ENCODE data around the gene IL19. TPM values are rescaled to one million over a fixed set of nuclear protein-coding genes. Genes with fewer than 3 reads are reported as not detected.

The IL19 gene
- total and polyA plus RNA-seq, 12 donors, result not detected

- no peak for DNase-seq
- Histone ChIP-seq H3K27me3 (no peaks in the 10 kb centered on the region), H3K9me3 (replicated peaks in 1 of 3) (no peaks in the 10 kb centered on the region), H3K4me3 (no peak overlapping the region), H3K36me3 (replicated peaks in 1 of 2) (no peaks in the 10 kb centered on the region), H3K4me1 (replicated peaks in 1 of 2) (no peaks in the 10 kb centered on the region), H3K27ac (no peak overlapping the region)
- intact Hi-C loops (cut with DNase I), result no loop called here
- no peak for TF ChIP-seq POLR2A (IDR thresholded peaks at IDR 0.05)
- TF ChIP-seq CTCF (IDR thresholded peaks at IDR 0.05), result no peak
- 63 to 80% (median 79%) methylated on average over 4 of the region's 4 CpGs for WGBS, 4 donors
These were observed 58.2 kb downstream of the IL19 start for GRCh38 chr1:206828765-206829164.

GRCh38 chr1:206829282-206829681, 58.7 kb downstream of the IL19 start:
- H3K36me3 ChIP-seq (replicated peaks in 1 of 2), result no peaks in the 10 kb centered on the region
- WGBS, 4 donors, result 65 to 80% (median 74%) methylated on average over 6 of the region's 6 CpGs
- intact Hi-C loops (cut with DNase I), result no loop called here

GRCh38 chr1:206829875-206830274, 59.3 kb downstream of the IL19 start:
- Histone ChIP-seq H3K4me3 (no peak overlapping the region), H3K4me1 (replicated peaks in 1 of 2) (no peaks in the 10 kb centered on the region), H3K27me3 (no peaks in the 10 kb centered on the region), H3K27ac (no peak overlapping the region), H3K9me3 (replicated peaks in 1 of 3) (no peaks in the 10 kb centered on the region), H3K36me3 (replicated peaks in 1 of 2) (no peaks in the 10 kb centered on the region)
- TF ChIP-seq POLR2A (IDR thresholded peaks at IDR 0.05) (no peak), CTCF (IDR thresholded peaks at IDR 0.05) (no peak)
- 69 to 83% (median 75%) methylated on average over 2 of the region's 2 CpGs for WGBS, 4 donors
- DNase-seq, result no peak
- intact Hi-C loops (cut with DNase I), result no loop called here

More at GRCh38 chr1:206829282-206829681, 58.7 kb downstream of the IL19 start:
- Histone ChIP-seq H3K27me3 (no peaks in the 10 kb centered on the region), H3K4me1 (replicated peaks in 1 of 2) (no peaks in the 10 kb centered on the region), H3K9me3 (replicated peaks in 1 of 3) (no peaks in the 10 kb centered on the region), H3K4me3 (no peak overlapping the region), H3K27ac (no peak overlapping the region)
- no peak for TF ChIP-seq CTCF (IDR thresholded peaks at IDR 0.05)
- TF ChIP-seq POLR2A (IDR thresholded peaks at IDR 0.05), result no peak
- DNase-seq, result no peak

- Histone ChIP-seq H3K27me3 (no peaks in the 10 kb centered on the region), H3K4me3 (no peak overlapping the region)
- WGBS, 4 donors, result 80 to 88% (median 85%) methylated on average over 4 of the region's 4 CpGs
These were observed 61.1 kb downstream of the IL19 start for GRCh38 chr1:206831650-206832049.

More at GRCh38 chr1:206831650-206832049, 61.1 kb downstream of the IL19 start:
- TF ChIP-seq CTCF (IDR thresholded peaks at IDR 0.05), result no peak
- no peak for TF ChIP-seq POLR2A (IDR thresholded peaks at IDR 0.05)
- H3K9me3 ChIP-seq (replicated peaks in 1 of 3), result no peaks in the 10 kb centered on the region
- intact Hi-C loops (cut with DNase I), result no loop called here
- no peaks in the 10 kb centered on the region for H3K4me1 ChIP-seq (replicated peaks in 1 of 2)
- no peak overlapping the region for H3K27ac ChIP-seq
- DNase-seq, result no peak
- no peaks in the 10 kb centered on the region for H3K36me3 ChIP-seq (replicated peaks in 1 of 2)
